ENCODE measurements around the gene TBX2.

DNA sequence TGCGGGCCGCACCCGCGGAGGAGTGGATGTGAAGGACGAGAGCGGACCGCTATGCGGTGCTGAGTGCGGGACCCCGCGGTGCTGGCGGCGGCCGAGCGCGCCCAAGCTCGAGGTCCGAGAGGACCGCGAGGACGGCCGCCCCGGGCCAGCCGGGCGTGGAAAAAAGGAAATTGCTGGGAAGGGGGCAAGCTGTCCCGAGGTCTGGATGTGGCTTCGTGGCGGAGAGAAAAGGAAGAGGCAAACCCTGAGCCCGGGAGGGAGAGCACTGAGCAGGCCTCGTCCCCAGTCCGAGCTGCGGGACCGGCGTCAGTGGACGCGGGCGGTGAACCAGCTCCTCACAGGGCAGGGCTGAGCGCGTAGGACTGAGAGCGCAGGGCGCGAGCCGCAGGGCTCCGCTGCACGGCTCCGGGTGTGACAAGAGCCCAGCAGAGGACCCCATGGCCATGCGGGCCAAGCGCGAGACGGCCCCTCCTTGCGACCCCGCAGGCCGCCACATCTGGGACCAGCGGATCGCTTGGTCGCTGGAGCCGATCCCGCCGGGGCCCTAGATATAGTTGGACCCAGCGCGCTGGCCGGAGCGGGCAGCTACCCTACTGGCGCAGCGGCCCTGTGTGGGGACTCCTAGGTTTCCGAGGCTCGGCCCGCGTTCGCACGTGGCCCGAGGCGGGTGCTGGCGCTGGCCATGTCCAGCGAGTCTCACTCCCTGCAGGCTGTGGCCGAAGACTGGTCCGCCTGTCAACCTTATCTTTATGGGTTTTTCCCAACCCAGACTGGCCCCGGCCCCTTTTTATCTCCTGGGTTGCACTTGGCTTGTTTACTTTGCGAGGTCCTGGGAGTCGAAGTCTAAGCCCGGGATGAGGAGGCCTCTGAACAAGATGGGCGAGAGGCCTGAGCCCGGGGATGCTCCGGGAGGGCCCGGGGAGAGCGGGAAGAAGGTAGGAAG is 55.0 kb downstream of the TBX2 start:
- TF ChIP-seq POU2F2 (IDR thresholded peaks at IDR 0.05; ENCODE audit: low read depth, low read length) (no peak), POLR2AphosphoS5 (IDR thresholded peaks at IDR 0.05; ENCODE audit: low read depth, low read length) (no peak), POLR2A (IDR thresholded peaks at IDR 0.05; ENCODE audit: low read depth, low read length) (no peak), TAF1 (IDR thresholded peaks at IDR 0.05; ENCODE audit: low read depth, low read length) (no peak)
